GM19023 (cell line): ENCODE measurements around the gene SLC26A8.

ENCODE experiments used
- ATAC-seq: cut with Tn5 transposase; IDR thresholded peaks from one replicate; pipeline ENCODE4 v1.9.1; 2021; ENCODE audit warnings: mild to moderate bottlenecking, moderate library complexity; ENCODE audit not compliant: unreplicated experiment

The SLC26A8 gene, protein sequence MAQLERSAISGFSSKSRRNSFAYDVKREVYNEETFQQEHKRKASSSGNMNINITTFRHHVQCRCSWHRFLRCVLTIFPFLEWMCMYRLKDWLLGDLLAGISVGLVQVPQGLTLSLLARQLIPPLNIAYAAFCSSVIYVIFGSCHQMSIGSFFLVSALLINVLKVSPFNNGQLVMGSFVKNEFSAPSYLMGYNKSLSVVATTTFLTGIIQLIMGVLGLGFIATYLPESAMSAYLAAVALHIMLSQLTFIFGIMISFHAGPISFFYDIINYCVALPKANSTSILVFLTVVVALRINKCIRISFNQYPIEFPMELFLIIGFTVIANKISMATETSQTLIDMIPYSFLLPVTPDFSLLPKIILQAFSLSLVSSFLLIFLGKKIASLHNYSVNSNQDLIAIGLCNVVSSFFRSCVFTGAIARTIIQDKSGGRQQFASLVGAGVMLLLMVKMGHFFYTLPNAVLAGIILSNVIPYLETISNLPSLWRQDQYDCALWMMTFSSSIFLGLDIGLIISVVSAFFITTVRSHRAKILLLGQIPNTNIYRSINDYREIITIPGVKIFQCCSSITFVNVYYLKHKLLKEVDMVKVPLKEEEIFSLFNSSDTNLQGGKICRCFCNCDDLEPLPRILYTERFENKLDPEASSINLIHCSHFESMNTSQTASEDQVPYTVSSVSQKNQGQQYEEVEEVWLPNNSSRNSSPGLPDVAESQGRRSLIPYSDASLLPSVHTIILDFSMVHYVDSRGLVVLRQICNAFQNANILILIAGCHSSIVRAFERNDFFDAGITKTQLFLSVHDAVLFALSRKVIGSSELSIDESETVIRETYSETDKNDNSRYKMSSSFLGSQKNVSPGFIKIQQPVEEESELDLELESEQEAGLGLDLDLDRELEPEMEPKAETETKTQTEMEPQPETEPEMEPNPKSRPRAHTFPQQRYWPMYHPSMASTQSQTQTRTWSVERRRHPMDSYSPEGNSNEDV

DNA sequence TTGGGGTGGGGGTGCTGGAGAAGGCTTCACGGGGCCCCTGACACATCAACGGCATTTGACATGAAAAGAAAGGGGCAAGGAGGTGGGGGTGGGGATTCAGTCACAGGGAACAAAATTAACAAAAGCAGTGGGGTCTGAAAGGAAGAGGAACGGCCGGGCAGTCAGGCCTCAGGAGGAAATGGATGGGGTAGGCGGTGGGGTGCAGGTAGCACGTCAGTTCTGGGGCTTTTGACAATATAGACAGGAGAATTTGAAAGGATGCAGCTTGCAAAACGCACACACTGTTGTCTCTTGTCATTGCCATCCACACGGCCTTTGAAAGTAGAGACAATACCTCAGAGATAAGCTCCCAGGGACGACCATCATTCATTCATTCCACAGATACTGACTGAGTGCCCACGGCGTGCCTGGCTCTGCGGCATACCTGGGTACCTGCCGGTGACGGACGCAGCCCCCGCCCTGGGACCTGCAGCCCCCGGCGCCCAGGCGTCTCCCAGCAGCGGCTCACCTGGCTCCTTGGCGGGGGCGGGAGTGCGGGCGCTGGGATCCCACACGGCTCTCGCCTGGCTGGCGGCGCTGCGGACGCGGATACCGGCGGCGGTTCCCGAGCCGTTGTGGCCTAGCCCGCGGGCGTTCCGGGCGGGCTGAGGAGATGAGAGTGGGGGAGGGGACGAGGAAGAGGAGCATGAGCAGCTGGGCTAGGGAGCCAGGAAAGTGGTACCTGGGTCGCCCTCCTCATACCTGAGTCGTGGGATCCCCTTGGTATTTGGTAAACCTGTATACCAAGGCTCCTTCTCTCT, at the start of gene SLC26A8:
Gene SLC26A8 (minus strand): TSS at position 646 of the 800 bp plus-strand sequence. CDS start 4,934 bp downstream, outside the sequence.
- ATAC-seq = no peak

DNA sequence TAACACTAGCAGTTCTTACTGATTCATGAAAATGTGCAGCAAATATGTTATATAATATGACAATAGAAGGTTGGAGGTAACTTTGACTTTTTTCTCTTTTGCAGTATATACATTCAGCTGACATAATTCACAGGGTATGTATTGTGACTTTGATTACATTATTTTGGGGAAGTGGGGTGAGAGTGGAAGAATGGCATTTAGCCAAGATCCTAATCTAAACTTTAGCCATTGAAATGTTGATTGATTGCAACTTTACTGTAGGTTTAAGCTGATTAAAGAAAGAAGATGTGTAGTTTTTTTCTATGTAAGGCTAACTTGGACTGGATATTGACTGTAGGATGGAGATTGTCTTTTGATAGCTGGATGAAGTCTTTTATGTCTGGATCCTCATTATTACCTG, 49.1 kb upstream of the SLC26A8 start:
- no peak for ATAC-seq

DNA sequence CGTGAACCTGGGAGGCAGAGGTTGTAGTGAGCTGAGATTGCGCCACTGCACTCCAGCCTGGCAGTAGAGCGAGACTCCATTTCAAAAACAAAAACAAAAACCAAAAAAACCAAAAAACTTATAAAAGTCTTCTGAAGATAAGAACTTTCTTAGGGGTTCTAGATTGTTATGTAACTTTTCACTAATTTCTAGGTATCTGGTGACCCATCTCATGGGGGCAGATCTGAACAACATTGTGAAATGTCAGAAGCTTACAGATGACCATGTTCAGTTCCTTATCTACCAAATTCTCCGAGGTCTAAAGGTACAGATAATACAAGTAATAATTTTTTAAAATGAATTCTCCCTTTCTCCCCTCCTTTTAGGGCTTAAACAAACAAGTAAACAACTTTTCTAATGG, 48.2 kb upstream of the SLC26A8 start:
- ATAC-seq = no peak

DNA sequence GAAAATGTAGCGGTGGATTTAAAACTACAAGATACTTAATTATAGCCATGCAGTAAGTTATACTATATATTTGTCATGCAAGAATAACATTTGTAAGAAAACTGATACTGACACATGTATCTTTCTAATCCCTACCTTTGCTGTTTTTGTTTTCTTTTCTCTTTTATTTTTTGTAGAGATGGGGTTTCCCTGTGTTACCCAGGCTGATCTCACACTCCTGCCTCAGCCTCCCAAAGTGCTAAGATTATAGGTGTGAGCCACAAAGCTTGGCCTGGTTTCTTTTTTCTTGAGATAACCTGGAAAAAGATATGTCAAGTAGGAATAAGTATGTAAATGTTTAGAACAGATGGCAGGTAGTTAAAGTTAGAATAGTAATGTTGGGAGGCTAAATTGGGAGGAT, 47.3 kb upstream of the SLC26A8 start:
- ATAC-seq = no peak

DNA sequence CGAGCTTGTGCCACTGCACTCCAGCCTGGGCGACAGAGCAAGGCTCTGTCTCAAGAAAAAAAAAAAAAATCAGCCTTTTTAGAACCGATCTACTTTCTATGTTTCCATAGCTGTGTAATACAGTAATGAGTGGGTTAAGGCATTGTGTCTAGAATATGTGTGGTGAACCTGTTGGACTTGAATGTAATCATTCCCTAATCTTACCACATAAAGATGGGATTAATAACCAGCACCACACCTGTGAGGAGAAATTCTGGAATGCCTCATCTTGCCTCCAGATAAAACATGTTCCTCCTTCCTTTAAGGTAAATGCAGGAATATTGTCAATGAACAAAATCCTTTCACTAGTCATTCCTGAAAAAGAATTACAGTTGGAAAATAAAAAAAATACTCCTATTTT, 46.8 kb upstream of the SLC26A8 start:
- no peak for ATAC-seq

DNA sequence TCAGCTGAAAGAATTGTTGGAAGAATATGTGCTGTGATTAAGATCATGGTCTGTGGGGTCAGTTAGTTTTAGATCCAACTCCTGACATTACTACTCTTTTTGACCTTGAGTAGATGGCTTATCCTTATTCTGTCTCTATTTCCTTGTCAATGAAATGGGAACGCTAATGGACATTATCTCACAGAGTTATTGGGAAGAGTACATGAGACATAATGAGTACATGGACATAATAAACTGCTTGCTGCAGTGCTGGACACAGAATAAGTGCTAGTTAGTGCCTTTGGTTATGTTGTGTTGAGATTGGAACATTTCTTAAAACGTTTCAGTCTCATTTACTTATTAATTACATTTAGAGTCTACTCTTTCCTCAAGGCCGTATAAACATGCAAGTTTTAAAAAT, 45.8 kb upstream of the SLC26A8 start:
- ATAC-seq = no peak

DNA sequence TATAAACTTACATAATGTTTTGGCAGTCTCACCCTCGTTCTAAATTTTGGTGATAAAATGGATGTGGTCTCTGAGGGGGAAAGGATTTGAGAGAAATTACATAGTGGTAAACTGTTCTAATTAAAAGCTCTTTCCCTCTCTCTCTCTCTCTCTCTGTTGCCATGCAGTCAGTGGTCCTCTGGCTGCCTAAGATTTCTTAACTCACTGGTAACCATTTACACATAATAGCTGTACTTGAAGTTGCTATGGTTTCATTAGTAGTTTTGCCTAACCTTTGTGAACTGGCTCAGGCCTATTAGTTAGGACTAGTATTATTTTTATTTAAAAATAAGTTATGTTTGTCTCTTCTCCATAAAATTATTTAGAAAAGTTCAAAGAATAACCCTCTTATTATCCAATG, 45.1 kb upstream of the SLC26A8 start:
- ATAC-seq = no peak

DNA sequence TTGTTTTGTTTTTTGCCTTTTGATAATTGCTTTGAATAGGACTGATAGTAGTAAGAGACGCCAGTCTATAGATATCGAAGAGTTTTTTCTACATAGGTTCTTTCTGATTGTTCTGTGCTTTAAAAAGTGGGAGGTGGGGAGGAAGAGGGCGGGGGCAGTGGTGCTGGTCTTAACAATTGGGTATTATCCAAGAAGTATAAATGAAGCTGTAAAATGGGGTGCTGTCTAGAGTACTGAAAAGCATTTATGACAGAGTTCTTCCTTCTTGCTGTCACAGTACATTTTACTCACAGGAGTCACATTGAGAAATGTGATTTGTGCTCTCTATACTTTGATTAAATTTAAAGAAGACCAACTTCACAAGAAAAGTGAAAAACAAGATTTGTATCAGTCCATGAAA, 44.1 kb upstream of the SLC26A8 start:
- no peak for ATAC-seq

DNA sequence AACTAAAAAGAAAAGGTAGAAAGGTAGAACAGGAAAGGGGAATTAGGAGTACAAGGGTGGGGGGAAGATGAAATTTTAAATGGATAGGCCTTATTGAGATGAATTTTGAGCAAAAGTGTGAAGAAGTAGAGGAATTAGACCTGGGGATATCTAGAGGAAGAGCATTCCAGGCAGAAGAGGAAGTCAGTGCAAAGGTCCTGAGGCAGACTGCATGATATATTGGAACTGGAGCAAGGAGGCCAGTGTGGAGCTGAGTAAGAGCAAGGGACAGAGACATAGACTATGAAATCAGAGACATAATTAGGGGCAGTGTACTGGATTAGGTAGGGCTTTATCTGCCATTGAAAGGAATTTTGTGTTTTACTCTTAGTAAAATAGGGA, 43.6 kb upstream of the SLC26A8 start:
- ATAC-seq = no peak

DNA sequence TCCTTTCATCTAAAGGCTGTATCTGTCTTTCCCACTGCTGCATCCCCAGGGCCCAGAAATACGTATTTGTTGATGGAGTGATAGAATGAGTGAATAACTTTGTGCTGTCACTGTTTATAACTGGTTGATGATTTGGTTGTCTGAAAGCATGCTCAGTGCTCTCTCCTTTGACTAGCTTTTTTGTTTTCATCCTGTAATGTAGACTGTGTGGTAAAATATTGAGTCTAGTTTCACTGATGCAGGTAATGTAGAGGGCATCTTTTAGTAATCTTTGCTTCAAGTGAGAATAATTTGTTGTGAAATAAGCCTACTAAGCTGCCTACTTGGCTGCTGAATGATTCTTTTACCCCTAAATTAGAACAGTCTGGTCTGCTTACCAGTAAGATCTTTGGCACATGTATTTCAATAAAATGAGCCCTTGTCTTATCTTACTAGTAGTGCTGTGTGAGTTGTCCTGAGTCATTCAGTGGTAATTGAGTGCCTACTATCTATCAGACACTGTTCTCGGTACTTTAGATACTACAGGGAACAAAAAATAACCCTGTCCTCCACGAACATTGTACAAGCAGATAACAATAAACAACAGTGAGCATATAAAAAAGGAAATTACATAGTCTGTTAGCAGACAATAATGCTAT, 43.1 kb upstream of the SLC26A8 start:
- no peak for ATAC-seq

DNA sequence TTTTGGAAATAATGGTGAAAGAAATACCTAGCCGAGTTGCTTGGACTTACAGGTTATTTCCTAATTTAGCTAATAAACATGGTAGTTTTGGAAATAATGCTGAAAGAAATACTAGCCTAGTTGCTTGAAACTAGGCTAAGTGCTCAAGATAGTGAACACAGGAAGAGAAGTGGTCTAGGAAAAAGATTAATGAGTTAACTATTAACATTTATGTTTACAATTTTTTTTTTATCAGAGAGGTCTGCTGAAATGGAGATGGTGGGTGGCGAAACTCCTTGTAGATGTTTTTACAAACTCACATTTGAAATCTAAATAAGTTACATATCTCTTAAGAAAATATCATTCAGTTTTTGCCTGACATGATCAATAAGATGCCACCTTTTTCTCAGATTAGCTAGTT, 42.4 kb upstream of the SLC26A8 start:
- ATAC-seq = no peak

DNA sequence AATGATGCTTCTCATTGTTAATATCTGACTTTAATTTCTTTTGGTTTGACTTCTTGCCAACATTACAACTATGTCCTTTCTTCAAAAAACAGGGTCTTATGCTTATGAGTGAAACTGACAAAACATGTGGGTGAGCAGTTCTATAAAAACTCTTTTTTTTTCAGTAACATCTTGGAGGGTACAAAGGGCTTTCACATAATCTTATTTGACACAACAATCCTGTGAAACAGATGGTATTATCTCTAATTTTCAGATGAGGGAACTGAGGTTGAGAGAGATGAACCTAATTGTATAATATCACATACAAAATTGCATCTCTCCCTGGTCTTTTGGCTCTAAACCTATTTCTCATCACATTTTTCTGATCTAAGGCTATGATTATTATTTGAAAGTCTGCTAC, 41.5 kb upstream of the SLC26A8 start:
- ATAC-seq = no peak

DNA sequence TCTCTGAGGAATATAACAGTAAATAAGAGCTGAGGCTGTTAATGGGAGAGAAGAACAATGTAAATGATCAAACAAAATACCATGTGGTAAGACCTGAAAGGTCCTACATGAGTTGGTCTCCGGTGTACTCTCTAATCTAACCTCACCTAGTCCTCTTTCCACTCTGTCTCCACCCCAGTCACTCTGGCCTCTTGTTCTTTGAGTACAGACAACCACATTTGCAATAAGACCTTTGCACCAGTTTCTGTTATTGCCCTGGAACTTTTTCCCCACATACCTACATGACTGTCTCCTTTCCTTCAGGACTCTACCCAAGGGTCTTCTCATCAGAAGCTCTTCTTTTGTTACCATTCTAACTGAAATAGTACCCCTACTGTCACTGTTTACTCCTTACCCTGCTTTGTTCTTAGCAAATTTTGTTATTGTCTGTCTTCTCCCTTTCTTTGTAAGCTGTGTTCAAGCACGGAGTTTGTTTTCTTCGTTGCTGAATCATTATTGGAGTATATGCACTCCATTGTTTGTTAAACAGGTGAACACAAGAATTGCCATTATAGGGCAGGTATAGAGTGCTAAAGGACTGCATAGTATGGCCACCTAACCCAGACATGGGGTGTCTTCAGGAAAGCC, 40.4 kb upstream of the SLC26A8 start:
- ATAC-seq = no peak

DNA sequence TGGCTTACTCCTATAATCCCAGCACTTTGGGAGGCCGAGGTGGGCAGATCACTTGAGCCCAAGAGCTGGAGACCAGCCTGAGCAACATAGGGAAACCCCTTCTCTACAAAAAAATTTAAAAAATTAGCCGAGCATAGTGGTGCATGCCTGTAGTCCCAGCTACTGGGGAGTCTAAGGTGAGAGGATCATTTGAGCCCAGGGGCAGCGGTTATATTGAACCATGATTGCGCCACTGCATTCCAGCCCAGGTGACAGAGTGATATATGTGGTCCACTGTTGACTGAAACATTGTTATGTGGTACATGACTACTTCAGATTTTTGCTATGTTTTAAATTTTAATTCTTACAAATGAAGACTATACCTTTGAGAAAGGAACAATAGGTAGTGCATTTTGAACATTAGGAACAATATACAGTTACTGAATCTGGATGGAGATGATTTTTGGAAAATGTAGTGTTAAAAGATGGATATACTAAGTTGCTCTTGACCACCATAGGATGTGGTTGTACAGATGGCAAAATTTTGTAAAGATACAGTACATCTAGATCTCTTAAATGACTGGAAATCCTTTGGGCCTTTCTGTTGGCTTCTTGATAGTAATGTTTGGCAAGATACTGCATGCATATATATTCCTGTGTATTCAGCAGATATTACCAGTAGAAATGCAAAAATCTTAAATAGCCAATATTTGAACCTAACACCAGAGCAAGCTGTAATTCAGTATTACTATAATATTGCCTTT, 39.0 kb upstream of the SLC26A8 start:
- no peak for ATAC-seq

DNA sequence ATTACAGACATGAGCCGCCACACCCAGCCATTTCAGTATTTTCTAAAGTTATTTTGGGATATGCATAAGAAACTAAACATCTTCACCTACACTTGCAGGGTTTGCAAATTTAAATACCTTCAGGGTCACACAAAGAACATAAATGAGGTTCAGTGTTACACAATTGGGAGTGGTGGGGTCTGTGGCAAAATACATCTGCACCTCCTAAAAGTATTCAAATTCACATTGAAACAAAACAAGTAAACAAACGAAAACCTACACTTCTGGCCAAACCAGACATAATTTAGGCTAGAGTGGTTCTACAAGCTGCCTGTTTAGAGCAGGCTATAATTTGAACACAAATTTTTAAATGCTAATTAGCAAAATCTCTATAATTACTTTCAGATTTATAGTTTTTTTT, 37.8 kb upstream of the SLC26A8 start:
- no peak for ATAC-seq

DNA sequence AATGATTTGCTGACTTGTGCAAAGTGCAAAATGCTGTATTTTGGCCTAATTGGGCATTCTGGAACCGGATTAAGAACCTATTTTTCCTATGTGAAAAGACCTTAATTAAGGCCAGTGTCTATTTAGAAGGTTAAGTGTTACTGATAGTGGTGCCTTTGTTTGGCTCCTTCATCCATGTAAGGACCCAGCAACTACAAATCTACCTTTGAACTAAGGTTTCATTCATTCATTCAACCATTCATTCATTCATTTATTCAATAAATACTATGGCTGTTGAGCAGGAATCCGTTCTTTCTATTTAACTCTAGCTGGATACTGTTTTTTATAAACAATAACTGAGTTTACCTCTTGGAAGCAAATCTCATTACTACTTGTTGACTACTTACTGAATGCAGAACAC, 36.8 kb upstream of the SLC26A8 start:
- no peak for ATAC-seq

DNA sequence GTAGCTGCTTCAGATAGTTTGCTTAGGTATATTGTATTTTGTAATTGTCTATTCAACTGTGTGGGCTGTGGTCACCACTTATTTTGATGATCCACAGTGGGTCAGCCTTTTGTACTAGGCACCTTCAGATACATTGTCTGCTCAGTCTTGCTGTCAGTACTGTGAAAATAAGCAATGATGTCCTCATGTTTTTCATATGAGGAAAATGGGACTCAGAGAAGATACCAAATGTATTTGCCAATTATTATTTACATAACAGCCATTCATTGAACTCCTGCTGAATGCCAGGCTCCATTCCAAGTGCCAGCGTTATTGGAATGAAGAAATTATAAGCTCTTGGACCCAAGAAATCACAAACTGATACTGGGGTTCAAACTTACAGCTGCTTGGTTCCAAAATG, 31.7 kb upstream of the SLC26A8 start:
- no peak for ATAC-seq

DNA sequence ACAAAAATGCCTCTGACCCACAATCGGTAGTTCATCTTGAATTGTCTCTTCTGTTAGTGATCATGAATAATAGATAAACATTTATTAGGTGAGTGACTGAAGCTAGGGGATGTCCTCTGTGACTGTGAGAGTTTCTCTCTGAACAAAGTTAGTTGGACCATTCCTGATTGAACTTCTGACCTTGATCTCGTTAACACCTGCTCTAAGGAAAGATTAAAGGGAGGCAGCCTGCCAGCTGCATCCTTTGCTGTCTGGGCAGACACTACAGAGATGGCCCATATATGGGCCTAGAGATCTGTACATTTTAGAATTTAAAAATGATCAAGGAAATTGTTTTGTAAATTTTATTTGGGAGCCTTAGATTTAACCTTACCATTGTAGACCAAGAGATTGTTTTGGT, 30.5 kb upstream of the SLC26A8 start:
- no peak for ATAC-seq

DNA sequence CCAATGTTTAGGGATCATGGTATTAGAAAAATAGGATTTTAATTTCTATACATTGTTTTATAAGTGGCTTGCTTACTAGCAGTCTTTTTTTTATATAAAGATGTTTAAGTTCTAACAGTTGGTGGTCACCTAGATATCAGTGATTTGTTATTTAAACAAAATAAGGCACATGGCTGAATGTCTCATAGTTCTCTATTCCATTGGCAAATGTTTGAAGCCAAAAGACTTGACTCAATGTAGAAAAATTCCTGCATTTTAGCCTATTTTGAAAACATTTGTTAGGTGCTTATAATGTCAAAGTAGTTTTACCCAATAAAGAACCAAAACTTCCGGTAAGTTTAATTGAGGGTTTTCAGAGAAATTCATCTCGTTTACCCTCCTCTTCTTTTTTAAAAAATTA, 30.0 kb upstream of the SLC26A8 start:
- no peak for ATAC-seq

DNA sequence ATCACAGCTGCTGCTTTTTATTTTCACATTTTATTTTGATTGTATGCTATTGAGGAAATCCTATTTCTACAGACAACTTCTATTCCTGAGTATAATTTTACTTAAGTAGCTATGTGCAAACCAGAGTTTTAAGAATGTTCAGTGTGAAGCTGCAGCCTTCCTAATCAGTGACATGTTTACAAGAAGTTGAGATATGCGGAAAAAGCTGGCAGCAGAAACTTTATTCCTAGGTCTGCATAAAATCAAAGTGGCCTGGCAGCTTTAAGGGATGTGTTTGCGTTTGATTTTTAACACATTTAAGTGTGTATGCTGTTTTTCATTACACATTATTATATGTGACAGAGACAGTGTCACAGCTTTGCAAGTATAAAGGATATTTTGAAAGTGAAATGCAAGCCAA, 29.4 kb upstream of the SLC26A8 start:
- ATAC-seq = no peak
